Activated CD4-positive, alpha-beta T cell treated with anti-CD3 and anti-CD28 coated beads, Interleukin-2, Interleukin-6, amounts not matched to agents 100 ng/mL and 50 ng/mL, durations not matched to agents 16 hours and 8 hours (primary cell): ENCODE measurements around the gene NFIC.

ENCODE experiments used
- DNase-seq: peaks from one replicate; pipeline ENCODE4 v3.0.0-alpha.2; 2020

NFIC gene

DNA sequence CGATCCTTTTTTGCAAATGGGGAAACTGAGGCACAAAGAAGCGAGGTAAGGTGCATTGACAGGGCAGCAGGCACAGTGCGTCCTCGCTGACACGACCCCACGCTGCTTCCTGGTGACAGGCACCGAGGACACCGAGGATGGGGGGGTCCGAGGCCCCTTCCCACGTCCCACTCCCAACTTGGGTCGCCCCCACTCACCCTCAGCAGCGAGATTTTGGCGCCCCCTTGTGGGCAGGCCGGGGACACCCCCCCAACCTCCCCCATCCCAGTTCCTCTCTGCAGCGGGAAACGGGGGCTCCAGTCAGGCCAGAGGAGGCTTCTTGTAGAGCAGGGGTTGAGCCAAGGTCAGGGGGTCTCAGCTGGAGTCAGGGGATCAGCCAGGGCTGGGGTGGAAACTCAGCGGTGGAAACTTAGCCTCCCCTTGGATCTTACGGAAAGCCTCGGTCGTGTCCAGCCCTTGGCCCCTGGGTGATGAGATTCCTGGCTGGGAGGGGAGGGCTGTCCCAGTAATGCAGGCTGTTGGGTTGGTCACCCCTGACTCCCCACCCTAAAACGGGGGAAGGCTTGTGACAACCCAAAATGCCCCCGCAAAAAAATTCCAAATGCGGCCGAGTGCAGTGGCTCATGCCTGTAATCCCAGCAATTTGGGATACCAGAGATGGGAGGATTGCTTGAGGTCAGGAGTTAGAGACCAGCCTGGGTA lies 105.7 kb downstream of the NFIC start:
- peak; percentile 36 for DNase-seq

- no peak for DNase-seq
Measured at GRCh38 chr19:3474010-3474409, 107.6 kb downstream of the NFIC start.

DNA sequence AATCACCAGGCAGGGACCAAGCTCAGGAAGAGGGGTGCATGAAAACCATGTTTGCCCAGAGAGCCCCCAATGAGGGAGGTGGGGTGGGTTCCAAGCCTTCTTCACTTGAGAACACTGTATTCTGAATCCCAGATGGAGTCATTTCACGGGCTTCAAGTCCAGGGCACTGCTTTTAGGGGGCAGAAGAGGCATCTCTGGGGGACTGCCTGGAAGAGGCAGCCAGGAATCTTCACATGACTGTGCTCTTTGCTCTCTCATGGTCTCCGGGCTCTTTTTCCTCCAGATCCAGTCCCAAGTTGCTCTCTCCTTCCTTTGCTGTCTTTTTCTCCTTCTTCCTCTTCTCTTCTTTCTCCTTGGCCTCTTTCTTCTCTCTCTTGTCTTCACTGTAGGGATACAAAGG lies 108.2 kb downstream of the NFIC start:
- DNase-seq: no peak

DNA sequence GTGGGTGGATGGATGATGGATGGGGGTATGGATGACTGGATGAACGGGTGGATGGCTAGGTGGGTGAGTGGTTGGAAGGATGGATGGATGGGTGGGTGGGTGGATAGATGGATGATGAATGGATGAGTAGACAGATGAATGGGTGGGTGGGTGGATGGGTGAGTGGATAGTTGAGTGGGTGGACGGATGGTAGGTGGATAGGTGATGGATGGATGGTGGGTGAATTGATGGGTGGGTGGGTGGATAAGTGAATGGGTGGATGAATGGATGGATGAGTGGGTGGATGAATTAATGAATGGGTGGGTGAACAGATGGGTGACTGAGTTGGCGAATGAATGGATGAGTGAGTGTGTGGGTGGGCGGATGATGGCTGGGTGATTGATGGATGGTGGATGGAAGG lies 109.1 kb downstream of the NFIC start:
- no peak for DNase-seq

- no peak for DNase-seq
Measured at GRCh38 chr19:3476830-3477229, 110.4 kb downstream of the NFIC start.

DNA sequence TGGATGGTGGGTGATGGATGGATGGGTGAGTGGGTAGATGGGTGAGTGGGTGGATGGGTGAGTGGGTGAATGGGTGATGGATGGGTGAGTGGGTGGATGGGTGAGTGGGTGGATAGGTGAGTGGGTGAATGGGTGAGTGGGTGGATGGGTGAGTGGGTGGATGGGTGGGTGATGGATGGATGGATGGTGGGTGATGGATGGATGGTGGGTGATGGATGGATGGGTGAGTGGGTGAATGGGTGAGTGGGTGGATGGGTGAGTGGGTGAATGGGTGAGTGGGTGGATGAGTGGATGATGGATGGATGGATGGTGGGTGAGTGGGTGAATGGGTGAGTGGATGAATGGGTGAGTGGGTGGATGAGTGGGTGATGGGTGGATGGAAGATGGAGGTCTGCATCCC lies 111.1 kb downstream of the NFIC start:
- no peak for DNase-seq

GRCh38 chr19:3477951-3478350 lies 111.6 kb downstream of the NFIC start:
- DNase-seq: no peak

DNA sequence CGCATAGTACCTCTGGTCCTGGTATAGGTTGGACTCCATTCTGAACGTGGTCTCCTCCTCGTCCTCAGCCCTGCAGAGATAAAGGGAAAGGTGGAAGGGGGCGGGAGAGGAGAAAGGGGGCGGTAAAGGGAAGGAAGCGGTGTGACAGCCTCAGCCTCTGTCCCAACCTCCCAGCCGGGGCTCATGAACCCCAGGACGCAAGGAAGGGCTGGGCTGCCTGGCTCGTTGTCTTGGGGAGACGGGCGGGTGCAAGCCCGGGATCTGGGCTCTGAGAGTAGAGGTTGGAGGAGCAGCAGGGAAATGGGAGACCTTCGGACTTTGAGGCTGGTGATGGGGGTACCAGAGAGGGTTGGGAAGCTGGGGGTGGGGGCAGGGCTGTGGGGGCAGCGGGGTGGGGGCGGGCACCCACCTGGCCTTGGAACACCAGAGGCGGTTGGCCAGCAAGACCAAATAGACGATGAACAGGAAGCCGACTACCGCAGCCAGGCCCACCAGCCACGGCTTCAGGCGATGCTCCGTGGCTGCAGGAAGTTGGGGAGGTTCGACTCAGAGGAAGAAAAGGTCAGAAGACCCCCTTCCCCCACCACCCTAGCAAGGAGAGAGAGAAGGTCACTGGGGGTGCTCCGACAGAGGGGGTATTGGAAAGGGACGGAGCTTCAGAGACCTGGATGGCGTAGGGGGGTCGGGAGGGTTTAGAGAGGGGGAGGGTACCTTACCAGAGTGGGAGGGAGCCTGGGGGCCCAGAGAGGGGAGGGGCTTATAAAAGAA lies 112.2 kb downstream of the NFIC start:
- no peak for DNase-seq

DNA sequence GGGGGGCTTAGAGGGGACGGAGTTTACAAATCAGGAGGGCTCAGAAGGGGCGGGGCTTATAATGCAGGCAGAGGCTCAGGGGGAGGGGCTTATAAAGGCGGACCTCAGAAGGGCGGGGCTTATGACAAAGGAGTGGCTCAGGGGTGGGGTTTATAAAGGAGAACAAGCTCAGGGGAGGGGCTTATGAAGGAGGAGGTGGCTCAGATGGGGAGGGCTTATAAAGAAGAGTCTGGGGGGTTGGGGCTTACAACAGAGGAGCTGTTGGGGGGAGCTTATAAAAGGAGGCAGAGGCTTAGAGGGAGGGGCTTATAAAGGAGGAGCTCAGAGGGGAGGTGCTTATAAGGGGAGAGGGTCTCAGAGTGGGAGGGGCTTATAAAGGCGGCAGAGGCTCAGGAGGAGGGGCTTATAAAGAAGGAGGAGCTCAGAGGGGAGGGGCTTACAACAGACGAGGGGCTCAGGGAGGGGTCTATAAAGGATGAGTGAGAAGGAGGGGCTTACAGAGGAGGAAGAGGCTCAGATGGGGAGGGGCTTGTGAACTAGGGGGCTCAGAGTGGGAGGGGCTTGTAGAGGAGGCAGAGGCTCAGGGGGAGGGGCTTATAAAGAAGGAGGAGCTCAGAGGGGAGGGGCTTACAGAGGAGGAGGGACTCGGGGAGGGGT lies 112.9 kb downstream of the NFIC start:
- DNase-seq: peak; percentile 30

- peak; percentile 29 for DNase-seq
Measured at GRCh38 chr19:3479834-3480215, 113.4 kb downstream of the NFIC start.

- DNase-seq: no peak
Measured at GRCh38 chr19:3480383-3481091, 114.2 kb downstream of the NFIC start, which contains the start of gene SMIM24. Gene SMIM24 (minus strand): TSS chr19:3480525. CDS start chr19:3480463, 62 bp downstream.

- DNase-seq: no peak
Measured at GRCh38 chr19:3481241-3482090, 115.1 kb downstream of the NFIC start.

DNA sequence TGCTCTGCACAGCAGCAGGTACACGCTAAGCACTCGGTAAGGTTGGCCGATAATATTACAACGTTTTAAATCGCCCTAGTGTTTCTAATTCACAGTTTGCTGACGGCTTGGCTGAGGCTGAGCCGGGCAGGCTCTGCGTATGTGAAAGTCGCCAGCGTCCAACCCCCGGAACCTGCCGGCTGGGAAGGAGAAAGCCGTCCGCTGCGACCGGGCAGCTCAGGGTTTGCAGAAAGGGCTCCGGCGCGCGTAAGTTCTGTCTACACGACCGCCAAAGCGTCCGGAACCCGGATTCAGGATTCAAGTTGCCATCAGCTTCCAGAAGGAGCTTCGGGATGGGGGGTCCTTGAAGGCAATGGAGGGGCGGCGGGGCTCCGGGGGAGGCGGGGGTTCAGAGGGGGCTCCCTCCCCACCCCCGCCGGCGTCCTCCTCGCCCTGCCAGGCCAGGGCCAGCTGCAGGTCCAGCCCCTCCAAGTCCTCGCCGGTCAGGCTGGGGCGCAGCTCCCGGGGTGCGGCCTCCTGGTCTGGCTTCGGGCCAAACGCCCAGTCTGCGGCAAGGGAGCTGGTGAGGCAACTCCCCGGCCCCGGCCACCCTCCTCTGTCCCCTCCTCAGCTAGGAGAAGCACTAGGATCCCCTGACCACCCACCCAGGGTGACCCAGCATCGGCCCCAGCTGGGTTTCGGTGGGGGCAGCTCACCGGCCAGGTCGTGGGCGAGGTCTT lies 116.3 kb downstream of the NFIC start:
- DNase-seq: no peak

- DNase-seq: no peak
Measured at GRCh38 chr19:3483226-3483628, 116.8 kb downstream of the NFIC start, which contains the start of gene SMIM44. Gene SMIM44 (minus strand): TSS chr19:3483441. CDS start chr19:3483403, 38 bp downstream.

- no peak for DNase-seq
Measured at GRCh38 chr19:3491396-3492119, 125.2 kb downstream of the NFIC start.

DNA sequence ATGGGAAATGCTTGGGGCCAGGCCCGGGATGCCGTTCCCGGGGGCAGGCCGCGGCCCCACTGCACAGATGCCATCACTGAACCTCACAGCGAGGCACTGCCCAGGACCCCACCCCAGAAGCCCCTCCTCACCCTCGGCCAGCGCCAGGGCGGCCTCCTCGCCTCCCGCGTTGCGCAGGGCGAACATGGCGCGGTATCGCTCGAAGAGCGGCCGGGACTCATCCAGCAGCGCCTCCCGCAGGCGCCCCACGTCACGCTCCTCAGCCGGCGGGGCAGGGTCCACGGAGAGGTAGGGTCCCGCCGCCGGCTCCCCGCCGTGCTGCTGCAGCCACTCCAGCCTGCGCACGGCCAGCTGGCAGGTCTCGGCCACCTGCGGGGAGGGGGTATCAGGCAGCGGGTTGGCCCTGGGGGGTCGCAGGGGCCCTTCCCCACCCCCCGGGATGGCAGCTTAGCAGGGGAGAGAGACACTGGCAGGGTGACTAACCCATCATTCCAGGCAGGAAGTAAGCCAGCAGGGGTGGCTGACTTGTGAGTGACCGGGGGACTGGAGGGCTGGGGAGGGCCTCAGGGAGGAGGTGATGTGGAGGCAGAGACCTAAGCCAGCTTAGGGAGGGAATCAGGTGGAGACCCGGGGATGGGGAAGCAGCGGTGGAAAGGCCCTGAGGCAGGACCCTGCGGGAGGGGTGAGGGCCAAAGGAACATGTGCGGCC lies 125.9 kb downstream of the NFIC start:
- no peak for DNase-seq

DNA sequence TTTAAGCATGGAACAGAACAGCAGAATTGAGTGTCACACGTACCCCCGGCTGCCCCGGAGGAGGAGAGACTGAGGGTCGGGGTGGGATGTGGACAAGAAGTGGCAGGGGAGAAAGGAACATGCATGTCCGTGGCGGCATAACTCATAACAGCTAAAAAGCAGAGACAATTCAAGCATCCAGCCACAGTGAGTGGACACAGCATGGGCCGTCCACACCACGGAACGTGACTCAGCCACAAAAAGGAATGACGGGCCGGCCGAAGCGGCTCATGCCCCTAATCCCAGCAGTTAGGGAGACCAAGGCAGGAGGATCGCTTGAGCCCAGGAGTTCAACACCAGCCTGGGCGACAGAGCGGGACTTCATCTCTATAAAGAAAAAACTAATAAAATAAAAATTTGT lies 126.5 kb downstream of the NFIC start:
- DNase-seq: no peak

DNA sequence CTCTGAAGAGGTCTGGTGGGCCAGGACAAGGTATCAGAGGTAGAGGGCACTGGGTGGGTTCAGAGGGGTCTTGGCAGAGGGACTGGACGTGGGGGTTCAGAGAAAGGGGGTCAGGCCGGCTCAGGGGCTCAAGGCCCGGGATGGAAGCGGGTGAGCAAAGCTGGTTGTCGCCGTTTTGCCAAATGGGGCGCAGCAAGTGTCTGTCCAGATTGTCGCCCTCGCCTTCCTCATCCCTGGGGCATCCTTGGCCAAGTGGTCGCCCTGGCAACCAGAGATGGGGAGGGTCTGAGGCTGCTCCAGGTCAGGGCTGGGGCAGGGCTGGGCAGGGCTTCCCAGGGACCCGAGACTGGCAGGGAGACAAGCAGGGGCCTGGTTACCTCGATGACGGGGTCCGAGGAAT lies 127.3 kb downstream of the NFIC start:
- no peak for DNase-seq

DNA sequence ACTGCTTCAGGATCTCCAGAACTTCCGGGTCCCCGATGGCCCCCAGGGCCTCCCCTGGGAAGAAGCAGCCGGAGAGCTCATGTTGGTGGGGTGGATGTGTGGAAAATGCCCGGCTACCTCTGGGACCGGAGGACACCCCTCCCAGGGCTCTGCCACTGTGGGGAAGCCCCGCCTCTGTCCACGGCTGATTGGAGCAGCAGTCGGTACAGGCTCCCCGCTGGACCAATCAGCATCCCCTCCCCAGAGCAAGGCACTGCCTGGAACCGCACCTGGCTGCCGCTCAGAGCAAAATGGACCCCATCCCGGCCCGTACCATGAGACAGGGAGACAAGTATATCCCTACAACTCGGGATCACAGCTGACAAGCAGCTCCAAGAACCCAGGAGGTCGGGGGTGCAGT lies 127.7 kb downstream of the NFIC start:
- peak; percentile 67 for DNase-seq

DNA sequence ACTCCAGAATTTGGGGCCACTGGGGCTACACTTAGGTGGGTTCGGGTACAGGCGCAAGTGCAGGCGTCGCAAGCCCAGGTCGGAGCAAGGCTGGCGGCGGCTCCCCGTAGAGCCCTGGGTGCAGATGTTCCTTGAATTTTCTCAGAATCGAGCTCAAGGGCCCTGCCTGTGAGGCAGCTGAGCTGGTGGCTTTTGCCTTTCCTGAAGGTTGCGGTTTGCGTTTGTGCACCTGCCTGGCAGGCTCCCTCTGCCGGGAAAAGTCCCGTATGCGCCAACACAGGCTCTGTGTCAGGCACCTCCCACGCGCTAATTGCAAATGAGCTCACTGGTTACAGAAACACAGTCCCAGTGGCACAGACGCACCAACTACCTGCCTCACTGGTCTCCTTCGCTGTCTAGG lies 128.2 kb downstream of the NFIC start:
- DNase-seq: peak; percentile 55
